D721Med (cell line): Measurements from ENCODE around the gene TFB2M.
"Not testable (repeated sequence)": the region's sequence is repeated elsewhere in the genome, so short reads cannot be mapped to it uniquely, and the experiment has no call there.

Experiments used
- DNase-seq: peaks from one replicate; pipeline ENCODE4 v3.0.0; 2011; ENCODE audit warnings: low spot score; ENCODE audit not compliant: insufficient read length
- FAIRE-seq: peaks from 2 replicates; lab custom pipeline; 2011; peaks lifted over from hg19 to GRCh38; lab: Jason Lieb, UNC
- TF ChIP-seq, protein P1 (sequence below): IDR thresholded peaks from 2 replicates; pipeline ENCODE4 v1.5.1; 2012; ENCODE audit warnings: mild to moderate bottlenecking, control low read depth; ENCODE audit not compliant: insufficient read depth; ENCODE audit errors: missing control alignments

Gene TFB2M

DNA sequence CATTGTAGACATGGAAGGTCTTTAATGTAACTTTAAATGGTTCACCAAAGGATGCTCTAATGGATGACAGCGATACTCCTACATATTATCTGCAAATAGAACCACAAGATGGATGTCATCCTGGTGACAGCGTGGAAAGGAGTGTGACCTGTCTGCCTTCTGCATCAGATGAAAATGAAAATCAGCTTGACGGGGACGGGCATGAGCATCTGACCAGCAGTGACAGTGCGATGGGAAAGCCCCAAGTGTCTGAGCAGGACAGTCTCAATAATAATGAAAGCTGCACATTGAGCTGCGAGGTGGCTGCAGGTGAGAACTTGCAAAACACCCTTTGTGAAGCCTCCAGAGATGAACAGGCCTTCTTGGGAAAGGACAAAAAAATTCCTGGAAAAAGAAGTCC lies 25.4 kb upstream of the TFB2M start:
- DNase-seq (no peak), FAIRE-seq (no peak)
- TF ChIP-seq, protein P1, sequence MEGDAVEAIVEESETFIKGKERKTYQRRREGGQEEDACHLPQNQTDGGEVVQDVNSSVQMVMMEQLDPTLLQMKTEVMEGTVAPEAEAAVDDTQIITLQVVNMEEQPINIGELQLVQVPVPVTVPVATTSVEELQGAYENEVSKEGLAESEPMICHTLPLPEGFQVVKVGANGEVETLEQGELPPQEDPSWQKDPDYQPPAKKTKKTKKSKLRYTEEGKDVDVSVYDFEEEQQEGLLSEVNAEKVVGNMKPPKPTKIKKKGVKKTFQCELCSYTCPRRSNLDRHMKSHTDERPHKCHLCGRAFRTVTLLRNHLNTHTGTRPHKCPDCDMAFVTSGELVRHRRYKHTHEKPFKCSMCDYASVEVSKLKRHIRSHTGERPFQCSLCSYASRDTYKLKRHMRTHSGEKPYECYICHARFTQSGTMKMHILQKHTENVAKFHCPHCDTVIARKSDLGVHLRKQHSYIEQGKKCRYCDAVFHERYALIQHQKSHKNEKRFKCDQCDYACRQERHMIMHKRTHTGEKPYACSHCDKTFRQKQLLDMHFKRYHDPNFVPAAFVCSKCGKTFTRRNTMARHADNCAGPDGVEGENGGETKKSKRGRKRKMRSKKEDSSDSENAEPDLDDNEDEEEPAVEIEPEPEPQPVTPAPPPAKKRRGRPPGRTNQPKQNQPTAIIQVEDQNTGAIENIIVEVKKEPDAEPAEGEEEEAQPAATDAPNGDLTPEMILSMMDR, result no peak

DNA sequence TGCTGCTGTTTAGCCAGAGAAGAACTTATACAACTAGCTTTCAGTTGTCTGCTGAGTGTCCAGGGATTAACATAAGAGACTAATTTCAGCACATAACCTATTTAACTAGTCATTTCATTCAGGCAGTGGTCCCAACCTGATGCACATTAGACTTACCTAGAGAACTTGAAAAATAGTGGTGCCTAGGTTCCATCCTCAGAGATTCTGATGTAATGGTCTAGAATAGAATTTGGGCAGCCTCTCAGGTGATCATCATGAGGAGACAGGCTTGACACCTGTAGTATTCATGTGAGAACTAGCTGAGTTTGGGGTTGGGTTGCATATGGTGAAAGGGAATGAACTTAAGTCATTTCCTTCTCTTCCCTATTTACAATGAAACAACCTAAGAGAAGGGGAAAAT lies 25.0 kb upstream of the TFB2M start:
- DNase-seq (no peak), FAIRE-seq (no peak)
- TF ChIP-seq, protein P1, result no peak

DNA sequence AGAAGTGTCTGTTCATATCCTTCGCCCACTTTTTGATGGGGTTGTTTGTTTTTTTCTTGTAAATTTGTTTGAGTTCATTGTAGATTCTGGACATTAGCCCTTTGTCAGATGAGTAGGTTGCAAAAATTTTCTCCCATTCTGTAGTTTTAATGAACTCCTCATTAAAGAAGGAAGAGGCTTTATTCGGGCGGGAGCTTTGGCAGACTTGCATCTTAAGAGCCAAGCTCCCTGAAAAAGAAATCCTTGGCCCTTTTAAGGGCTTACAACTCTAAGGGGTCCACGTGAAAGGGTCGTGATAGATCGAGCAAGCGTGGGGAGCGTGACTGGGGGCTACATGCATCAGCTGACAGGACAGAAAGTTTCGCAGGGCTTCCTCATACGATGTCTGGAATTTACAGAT lies 23.9 kb upstream of the TFB2M start:
- DNase-seq, FAIRE-seq: not testable (repeated sequence)

DNA sequence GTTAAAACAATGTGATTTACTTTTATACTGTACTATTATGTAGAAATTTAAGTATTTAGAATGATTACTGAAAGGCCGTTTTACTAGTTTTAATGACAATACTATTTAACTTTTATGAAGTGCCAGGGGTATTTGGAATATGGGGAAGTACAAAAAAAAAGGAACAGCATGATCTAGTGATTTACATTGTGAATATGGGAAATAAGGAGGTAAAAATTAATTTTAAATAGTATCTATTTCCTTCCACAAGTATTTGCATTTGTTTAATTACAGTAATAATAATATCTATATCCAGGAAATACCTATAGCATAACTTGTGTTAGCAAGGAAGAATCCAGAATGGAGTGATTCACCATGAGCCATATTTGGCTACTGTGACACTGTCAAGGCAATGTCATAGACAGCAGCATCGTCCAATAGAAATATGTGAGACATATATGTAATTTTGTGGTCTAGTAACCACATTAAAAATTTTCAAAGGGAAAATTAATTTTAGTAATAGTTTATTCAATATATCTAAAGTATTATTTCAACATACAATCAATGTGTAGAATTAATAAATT lies 22.2 kb upstream of the TFB2M start:
- no peak for DNase-seq
- TF ChIP-seq, protein P1, result no peak
- no peak for FAIRE-seq

DNA sequence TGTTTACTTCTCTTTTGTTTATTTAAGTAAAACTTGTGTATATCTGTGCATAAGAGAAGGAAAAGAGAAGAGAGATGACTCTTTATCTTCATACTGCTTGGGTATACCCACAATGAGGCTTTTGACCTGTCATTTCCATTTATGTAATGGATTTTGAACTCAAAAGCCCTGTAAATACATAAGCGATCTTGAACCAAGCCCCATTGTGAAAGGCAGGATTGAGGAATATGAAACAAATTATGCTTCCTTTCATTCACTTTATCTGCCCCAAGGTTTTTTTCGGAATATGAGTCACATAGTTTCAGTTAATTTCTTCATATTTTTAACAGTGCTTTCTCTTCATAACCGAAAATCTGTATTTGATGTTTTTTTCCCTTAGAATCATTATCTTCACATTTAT lies 21.5 kb upstream of the TFB2M start:
- no peak for FAIRE-seq
- DNase-seq, result no peak
- TF ChIP-seq, protein P1, result no peak

DNA sequence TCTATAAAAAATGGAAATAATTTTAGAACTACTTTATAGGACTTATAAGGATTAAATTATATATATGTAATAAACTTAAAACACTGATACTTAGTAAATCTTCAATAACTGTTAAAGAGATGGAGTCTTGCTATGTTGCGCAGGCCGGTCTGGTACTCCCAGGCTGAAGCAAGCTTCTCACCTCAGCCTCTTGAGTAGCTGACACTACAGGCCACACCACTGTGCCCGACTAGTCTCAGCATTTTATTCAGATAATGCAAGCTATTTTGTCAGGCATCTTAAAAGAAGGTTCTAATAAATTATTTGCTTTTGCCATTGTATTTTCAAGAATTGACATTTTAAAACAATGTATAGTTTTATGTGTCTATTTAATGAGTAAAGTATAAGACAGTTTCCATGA lies 21.0 kb upstream of the TFB2M start:
- no peak for FAIRE-seq
- no peak for DNase-seq
- TF ChIP-seq, protein P1, result no peak

DNA sequence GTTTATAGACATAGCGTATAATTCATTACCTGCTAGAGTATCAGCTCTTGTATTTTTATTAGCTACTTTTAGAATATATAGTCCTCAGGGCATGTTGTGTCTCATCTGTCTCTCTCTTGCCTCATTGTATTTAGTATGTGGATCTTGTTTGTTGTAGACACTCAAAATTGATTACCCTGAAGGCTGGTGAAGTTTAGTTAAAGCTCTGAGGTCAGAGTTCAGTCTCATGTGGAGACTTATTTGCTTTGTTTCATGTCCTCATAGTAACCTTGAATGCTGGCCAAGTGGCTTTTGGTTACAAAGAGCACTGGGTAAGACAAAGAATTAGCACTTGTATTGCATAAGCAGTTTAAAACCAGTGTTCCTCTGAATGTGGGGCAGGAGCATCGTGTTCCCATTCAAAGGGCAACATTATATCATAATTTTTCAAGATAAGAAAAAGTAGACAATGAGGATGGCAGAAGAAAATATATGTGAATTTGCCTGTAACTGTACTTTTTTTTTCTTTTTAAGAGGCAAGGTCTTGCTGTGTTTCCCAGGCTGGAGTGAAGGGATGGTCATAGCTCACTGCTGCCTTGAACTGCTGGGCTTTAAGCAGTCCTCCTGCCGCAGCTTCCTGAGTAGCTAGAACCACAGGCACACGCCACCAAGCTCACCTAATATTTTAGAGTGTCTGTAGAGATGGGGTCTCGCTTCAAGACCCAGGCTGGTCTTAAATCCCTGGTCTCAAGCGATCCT lies 17.6 kb upstream of the TFB2M start:
- TF ChIP-seq, protein P1, result no peak
- DNase-seq (no peak), FAIRE-seq (no peak)
